Mammary epithelial cell (primary cell): ENCODE measurements around the gene ADCY2.

Experiments
- EZH2 ChIP-seq: IDR thresholded peaks from 2 replicates; pipeline ENCODE4 v1.6.1; 2012; ENCODE audit warnings: low read length, inconsistent platforms, borderline replicate concordance
- TF ChIP-seq, protein P1 (sequence below), 2 donors: IDR thresholded peaks in 1 of 2; conservative IDR thresholded peaks in 1 of 2; 2 replicates each; pipeline ENCODE4 v1.5.1; 2011 to 2012; ENCODE audit warnings: inconsistent platforms in 2 of 2, low read length in 2 of 2, mild to moderate bottlenecking in 2 of 2, control low read depth in 1 of 2, low read depth in 1 of 2; ENCODE audit not compliant: insufficient read depth in 1 of 2; ENCODE audit errors: extremely low read depth in 1 of 2

GRCh38 chr5:7680260-7680659, 284.3 kb downstream of the ADCY2 start:
- TF ChIP-seq, protein P1, sequence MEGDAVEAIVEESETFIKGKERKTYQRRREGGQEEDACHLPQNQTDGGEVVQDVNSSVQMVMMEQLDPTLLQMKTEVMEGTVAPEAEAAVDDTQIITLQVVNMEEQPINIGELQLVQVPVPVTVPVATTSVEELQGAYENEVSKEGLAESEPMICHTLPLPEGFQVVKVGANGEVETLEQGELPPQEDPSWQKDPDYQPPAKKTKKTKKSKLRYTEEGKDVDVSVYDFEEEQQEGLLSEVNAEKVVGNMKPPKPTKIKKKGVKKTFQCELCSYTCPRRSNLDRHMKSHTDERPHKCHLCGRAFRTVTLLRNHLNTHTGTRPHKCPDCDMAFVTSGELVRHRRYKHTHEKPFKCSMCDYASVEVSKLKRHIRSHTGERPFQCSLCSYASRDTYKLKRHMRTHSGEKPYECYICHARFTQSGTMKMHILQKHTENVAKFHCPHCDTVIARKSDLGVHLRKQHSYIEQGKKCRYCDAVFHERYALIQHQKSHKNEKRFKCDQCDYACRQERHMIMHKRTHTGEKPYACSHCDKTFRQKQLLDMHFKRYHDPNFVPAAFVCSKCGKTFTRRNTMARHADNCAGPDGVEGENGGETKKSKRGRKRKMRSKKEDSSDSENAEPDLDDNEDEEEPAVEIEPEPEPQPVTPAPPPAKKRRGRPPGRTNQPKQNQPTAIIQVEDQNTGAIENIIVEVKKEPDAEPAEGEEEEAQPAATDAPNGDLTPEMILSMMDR (conservative IDR thresholded peaks at IDR 0.05 in 1 of 2, IDR thresholded peaks at IDR 0.05 in 1 of 2; ENCODE audit: extremely low read depth in 1 of 2, insufficient read depth in 1 of 2, low read depth in 1 of 2, low read length in 2 of 2): no peak
- no peak for TF ChIP-seq EZH2
